Endothelial cell of umbilical vein (primary cell): ENCODE measurements around the gene GAS1. TPM values are rescaled to one million over a fixed set of nuclear protein-coding genes. Genes with fewer than 3 reads are reported as not detected.

ENCODE experiments used
- BruUV-seq: library from RNA; stranded (reverse); fragments of 400-500 nt; replicated peaks from 2 replicates; lab custom pipeline; 2021; lab: Mats Ljungman, UMichigan
- CTCF ChIA-PET: fragments of 300-600, 350-600 bp; sonication (Branson Sonifier 250); formaldehyde crosslinking; loops from one replicate; lab custom pipeline; 2021; ENCODE audit warnings: antibody characterized with exemption, inconsistent platforms; lab: Charles Lee
- POLR2A ChIA-PET: fragments of 300-600, 350-600 bp; sonication (Branson Sonifier 250); formaldehyde crosslinking; loops from one replicate; lab custom pipeline; 2021; ENCODE audit warnings: antibody characterized with exemption, inconsistent platforms; lab: Charles Lee
- DNase-seq: peaks from one replicate; pipeline ENCODE4 v3.0.0-alpha.2; 2011; ENCODE audit warnings: low read depth, low spot score
- FAIRE-seq: peaks from 2 replicates; lab custom pipeline; 2011; peaks lifted over from hg19 to GRCh38; lab: Jason Lieb, UNC
- H2AFZ ChIP-seq: 2 replicates; pipeline ENCODE4 v1.6.0; 2012; ENCODE audit warnings: low read depth, low read length, control low read depth, inconsistent platforms
- H3K27ac ChIP-seq: 2 replicates; pipeline ENCODE4 v1.5.1; 2011; ENCODE audit warnings: low read depth, mild to moderate bottlenecking, control low read depth, low read length, moderate library complexity; ENCODE audit not compliant: insufficient read depth
- H3K27me3 ChIP-seq, 2 experiments: 2 replicates each; pipeline versions ENCODE4 v1.6.0 to v1.6.1; 2011; ENCODE audit warnings: low read length in 2 of 2, mixed read lengths in 1 of 2; ENCODE audit not compliant: control insufficient read depth in 2 of 2, insufficient read depth in 2 of 2
- H3K36me3 ChIP-seq, 2 experiments: 2 replicates in 1 of 2; 3 replicates in 1 of 2; pipeline ENCODE4 v1.5.1; 2011; ENCODE audit warnings: low read length in 2 of 2, mild to moderate bottlenecking in 1 of 2, moderate library complexity in 1 of 2; ENCODE audit not compliant: control insufficient read depth in 2 of 2, insufficient read depth in 2 of 2; ENCODE audit errors: extremely low read depth in 1 of 2
- H3K4me1 ChIP-seq: 3 replicates; pipeline ENCODE4 v1.5.1; 2011; ENCODE audit warnings: mild to moderate bottlenecking, low read length; ENCODE audit not compliant: control insufficient read depth, insufficient read depth; ENCODE audit errors: extremely low read depth
- H3K4me2 ChIP-seq: 2 replicates; pipeline ENCODE4 v1.6.1; 2011; ENCODE audit warnings: low read length, control low read depth, mixed read lengths; ENCODE audit not compliant: insufficient read depth
- H3K4me3 ChIP-seq, 3 experiments: fragments of 200-600 bp in 1 of 3; sonication (generic), shearing (Covaris generic) in 1 of 3; replicated peaks in 1 of 3; 2 replicates each; pipeline ENCODE4 v1.5.1; 2011 to 2016; ENCODE audit warnings: control low read depth in 3 of 3, low read length in 3 of 3, mild to moderate bottlenecking in 2 of 3, inconsistent platforms in 1 of 3, low read depth in 1 of 3, moderate library complexity in 1 of 3; ENCODE audit not compliant: insufficient read depth in 1 of 3
- H3K79me2 ChIP-seq: 2 replicates; pipeline ENCODE4 v1.6.0; 2012; ENCODE audit warnings: low read length, inconsistent platforms; ENCODE audit not compliant: control insufficient read depth, insufficient read depth
- H3K9ac ChIP-seq: replicated peaks from 2 replicates; pipeline ENCODE3; 2011; ENCODE audit warnings: low read length, control low read depth; ENCODE audit not compliant: insufficient read depth; ENCODE audit errors: extremely low read depth
- H3K9me1 ChIP-seq: replicated peaks from 3 replicates; pipeline ENCODE4 v1.6.0; 2011; ENCODE audit warnings: mild to moderate bottlenecking, low read length; ENCODE audit not compliant: control insufficient read depth, insufficient read depth; ENCODE audit errors: extremely low read depth
- H3K9me3 ChIP-seq: replicated peaks from 2 replicates; pipeline ENCODE4 v1.5.1; 2012; ENCODE audit warnings: low read length, inconsistent platforms; ENCODE audit not compliant: control insufficient read depth, insufficient read depth
- H4K20me1 ChIP-seq: replicated peaks from 2 replicates; pipeline ENCODE3; 2011; ENCODE audit warnings: mild to moderate bottlenecking, low read length; ENCODE audit not compliant: control insufficient read depth, insufficient read depth; ENCODE audit errors: extremely low read depth
- CTCF ChIP-seq, 2 donors: IDR thresholded peaks; 1 replicate in 1 of 2; 2 replicates in 1 of 2; pipeline ENCODE4 v1.5.1; 2011; ENCODE audit warnings: low read length in 2 of 2, mild to moderate bottlenecking in 2 of 2, moderate library complexity in 2 of 2, control low read depth in 1 of 2, inconsistent platforms in 1 of 2, low read depth in 1 of 2; ENCODE audit not compliant: insufficient read depth in 1 of 2; ENCODE audit errors: extremely low read depth in 1 of 2
- EZH2 ChIP-seq: IDR thresholded peaks from 2 replicates; pipeline ENCODE4 v1.6.1; 2012; ENCODE audit warnings: borderline replicate concordance, low read depth, mild to moderate bottlenecking, moderate library complexity, low read length, inconsistent platforms; ENCODE audit not compliant: severe bottlenecking
- FOS ChIP-seq: IDR thresholded peaks from 2 replicates; pipeline ENCODE4 v1.6.1; 2011; ENCODE audit warnings: mild to moderate bottlenecking, low read length, moderate library complexity, borderline replicate concordance; ENCODE audit not compliant: insufficient read depth
- GATA2 ChIP-seq: IDR thresholded peaks from 2 replicates; pipeline ENCODE4 v1.7.0; 2011; ENCODE audit warnings: low read depth, mild to moderate bottlenecking, moderate library complexity, mixed read lengths, low read length; ENCODE audit not compliant: insufficient read length, insufficient read depth
- JUN ChIP-seq: IDR thresholded peaks from 2 replicates; pipeline ENCODE4 v1.6.1; 2011; ENCODE audit warnings: borderline replicate concordance, low read depth; ENCODE audit not compliant: insufficient read length, insufficient read depth
- MYC ChIP-seq: IDR thresholded peaks from one replicate; pipeline ENCODE4 v1.6.1; 2011; ENCODE audit warnings: mild to moderate bottlenecking, low read depth, low read length
- POLR2A ChIP-seq: IDR thresholded peaks from 2 replicates; pipeline ENCODE4 v1.6.1; 2012; ENCODE audit warnings: low read depth, mild to moderate bottlenecking, control low read depth, low read length
- POLR2AphosphoS5 ChIP-seq: IDR thresholded peaks from 2 replicates; pipeline ENCODE4 v1.6.1; 2012; ENCODE audit warnings: low read depth, mild to moderate bottlenecking, control low read depth, low read length, moderate library complexity; ENCODE audit not compliant: insufficient read depth
- dilution Hi-C: fragments of 300-500 bp; cut with MboI; formaldehyde crosslinking; loops from one replicate; pipeline ENCODE4 v1.15.0; 2019; ENCODE audit warnings: low sequenced_read_pairs; ENCODE audit not compliant: extremely low pct_ligation_motif_present
- intact Hi-C: fragments of 100-400 bp; cut with micrococcal nuclease; formaldehyde crosslinking; loops from one replicate; pipeline ENCODE4 v1.10.0; 2022
- polyA plus RNA-seq, 4 experiments: library from polyadenylated mRNA; depleted of rRNA in 3 of 4; stranded (reverse) in 3 of 4; unstranded in 1 of 4; fragments of >200 nt; gene quantifications; 2 replicates each; pipeline versions ENCODE4 v1.2.1 to v1.2.3, GENCODE V29; 2011 to 2012; ENCODE audit warnings: missing spikeins in 1 of 4
- total RNA-seq: library from RNA; stranded (reverse); gene quantifications from 2 replicates; pipeline ENCODE4 v1.2.3, GENCODE V29; 2021
- TF ChIP-seq, protein P1 (sequence below): IDR thresholded peaks from 2 replicates; pipeline ENCODE4 v1.6.1; 2011; ENCODE audit not compliant: insufficient read depth, insufficient read length

Gene GAS1
- total and polyA plus RNA-seq, 2 donors (not counting 3 experiments of a cell fraction or from before 2014, with no cell fraction given) = 0.06 to 0.15 TPM

DNA sequence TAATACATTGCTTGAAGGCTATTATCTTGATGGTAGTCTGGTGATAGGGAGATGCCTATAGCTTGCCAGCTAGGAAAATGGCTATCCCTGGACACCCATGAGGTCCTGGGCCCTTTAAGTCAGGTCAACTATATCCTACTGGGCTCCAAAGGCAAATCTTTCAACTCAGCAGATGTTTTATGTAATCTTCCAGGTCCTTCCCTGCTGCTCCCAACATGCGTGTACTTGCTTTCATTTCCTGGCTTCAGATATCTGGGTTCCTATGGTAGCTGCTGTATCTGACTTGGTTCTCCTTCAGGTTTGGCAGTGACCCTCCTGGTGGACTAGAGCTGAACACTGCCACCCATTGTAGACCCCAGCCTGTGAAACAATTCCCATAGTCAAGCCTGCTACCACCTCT, 32.4 kb upstream of the GAS1 start:
- Histone ChIP-seq H3K4me3 (no peak overlapping the region), H3K9ac (no peak overlapping the region), H2AFZ (no peak overlapping the region), H3K27ac (no peak overlapping the region), H3K4me2 (no peak overlapping the region), H3K27me3 (no peaks in the 10 kb centered on the region), H3K4me1 (no peaks in the 10 kb centered on the region), H3K9me3 (no peaks in the 10 kb centered on the region), H3K36me3 (no peaks in the 10 kb centered on the region), H3K9me1 (no peaks in the 10 kb centered on the region), H3K79me2 (no peaks in the 10 kb centered on the region), H4K20me1 (no peaks in the 10 kb centered on the region)
- ChIA-PET POLR2A (no interaction called here), CTCF (no interaction called here)
- FAIRE-seq (no peak), DNase-seq (no peak)
- no TSS peak for BruUV-seq
- dilution Hi-C loops (no loop called here), intact Hi-C loops (no loop called here)
- no peak for TF ChIP-seq JUN
- TF ChIP-seq, protein P1, sequence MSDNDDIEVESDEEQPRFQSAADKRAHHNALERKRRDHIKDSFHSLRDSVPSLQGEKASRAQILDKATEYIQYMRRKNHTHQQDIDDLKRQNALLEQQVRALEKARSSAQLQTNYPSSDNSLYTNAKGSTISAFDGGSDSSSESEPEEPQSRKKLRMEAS = no peak

- Histone ChIP-seq H3K27ac (no peak overlapping the region), H3K36me3 (no peaks in the 10 kb centered on the region), H3K9me3 (no peaks in the 10 kb centered on the region), H3K4me3 (no peak overlapping the region), H3K4me1 (no peaks in the 10 kb centered on the region), H3K9me1 (no peaks in the 10 kb centered on the region), H3K27me3 (no peaks in the 10 kb centered on the region), H3K9ac (no peak overlapping the region), H2AFZ (no peak overlapping the region), H3K4me2 (no peak overlapping the region), H4K20me1 (no peaks in the 10 kb centered on the region), H3K79me2 (no peaks in the 10 kb centered on the region)
- intact Hi-C loops = no loop called here
- dilution Hi-C loops = no loop called here
- TF ChIP-seq EZH2 (no peak), POLR2A (no peak), JUN (no peak), POLR2AphosphoS5 (no peak), FOS (no peak), CTCF (IDR thresholded peaks at IDR 0.05; ENCODE audit: extremely low read depth in 1 of 2, insufficient read depth in 1 of 2, low read depth in 1 of 2, low read length in 2 of 2) (no peak), GATA2 (no peak), MYC (no peak)
- TF ChIP-seq, protein P1 = no peak
- ChIA-PET CTCF (no interaction called here), POLR2A (no interaction called here)
- BruUV-seq = no TSS peak
- DNase-seq (no peak), FAIRE-seq (no peak)
Measured at GRCh38 chr9:86978922-86979474, 31.7 kb upstream of the GAS1 start.
